ENCODE measurements around the gene ADAM17.

DNA sequence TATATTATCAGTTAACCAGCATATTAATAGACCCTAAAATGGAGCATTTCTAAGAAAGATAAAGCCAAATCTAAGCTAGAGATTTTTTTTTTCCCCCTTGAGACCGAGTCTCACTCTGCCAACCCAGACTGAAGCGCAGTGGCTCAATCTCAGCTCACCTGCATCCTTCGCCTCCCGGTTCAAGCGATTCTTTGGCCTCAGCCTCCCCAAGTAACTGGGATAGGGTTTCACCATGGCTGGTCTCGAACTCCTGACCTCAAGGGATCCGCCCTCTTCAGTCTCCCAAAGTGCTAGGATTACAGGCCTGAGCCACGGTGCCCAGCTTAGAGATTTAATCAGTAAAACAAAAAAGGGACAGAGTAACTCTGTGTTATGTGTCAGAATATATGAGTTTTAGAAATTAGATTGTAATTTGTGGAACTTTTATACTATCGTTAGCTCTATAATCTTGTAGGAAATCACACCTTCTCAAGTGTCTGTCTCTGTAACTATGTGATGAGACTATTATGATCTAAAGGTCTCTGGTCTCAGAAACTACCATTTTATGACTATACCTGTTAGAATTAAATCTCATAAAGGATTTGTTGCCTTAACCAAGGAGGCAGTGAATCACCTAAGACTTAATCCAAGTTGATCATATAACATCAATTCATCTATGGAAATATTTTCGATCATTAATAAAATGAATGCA lies 41.1 kb upstream of the ADAM17 start:
- TF ChIP-seq CTCF (IDR thresholded peaks at IDR 0.05 in 8 of 11, conservative IDR thresholded peaks at IDR 0.05 in 3 of 11) (no peak), POLR2A (IDR thresholded peaks at IDR 0.05) (no peak), POLR2AphosphoS5 (IDR thresholded peaks at IDR 0.05) (no peak)

Measured in spleen (tissue), 7 donors.